C4-2B (cell line): ENCODE results near the gene SAMM50.

ENCODE experiments used
- ZFX ChIP-seq: fragments of 450-650 bp; IDR thresholded peaks from 2 replicates; pipeline ENCODE4 v1.6.1; 2017
- TF ChIP-seq, protein P1 (sequence below): fragments of 450-650 bp; conservative IDR thresholded peaks from 2 replicates; pipeline ENCODE4 v1.5.1; 2017; ENCODE audit warnings: mild to moderate bottlenecking

DNA sequence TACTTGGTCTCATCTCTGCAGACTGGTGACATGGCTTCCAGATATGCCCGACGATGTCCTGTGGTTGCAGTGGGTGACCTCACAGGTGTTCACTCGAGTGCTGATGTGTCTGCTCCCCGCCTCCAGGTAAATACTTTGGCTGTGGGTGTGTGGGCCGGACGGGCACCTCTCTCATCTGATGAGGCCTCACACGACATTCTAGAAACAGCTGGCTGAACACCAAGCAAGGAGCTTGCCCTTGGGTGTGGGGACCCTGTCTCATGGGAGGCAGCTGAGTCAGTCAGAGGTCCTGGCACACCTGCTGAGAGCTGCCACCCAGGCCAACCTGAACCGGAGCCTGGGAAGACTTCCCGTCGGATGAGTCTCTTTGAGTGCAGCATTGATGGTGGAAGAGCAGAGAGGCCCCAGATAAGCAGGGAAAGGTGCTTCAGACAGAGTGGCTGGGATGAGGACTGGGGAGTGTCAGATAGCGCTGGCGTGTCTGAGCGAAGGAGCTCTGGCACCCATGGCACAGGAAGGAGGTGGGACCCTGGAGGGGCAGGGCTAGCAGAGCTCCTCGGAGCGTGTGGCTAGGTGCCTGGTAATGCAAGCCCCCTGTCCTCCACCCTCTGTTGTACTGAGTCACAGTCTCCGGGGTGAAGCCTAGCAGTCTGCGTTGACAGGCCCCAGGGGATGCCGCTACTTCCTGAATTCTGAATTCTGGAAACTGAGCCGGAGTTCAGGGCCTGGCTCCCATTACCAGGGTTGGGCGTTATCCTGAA, 10.4 kb upstream of the SAMM50 start:
- TF ChIP-seq, protein P1, sequence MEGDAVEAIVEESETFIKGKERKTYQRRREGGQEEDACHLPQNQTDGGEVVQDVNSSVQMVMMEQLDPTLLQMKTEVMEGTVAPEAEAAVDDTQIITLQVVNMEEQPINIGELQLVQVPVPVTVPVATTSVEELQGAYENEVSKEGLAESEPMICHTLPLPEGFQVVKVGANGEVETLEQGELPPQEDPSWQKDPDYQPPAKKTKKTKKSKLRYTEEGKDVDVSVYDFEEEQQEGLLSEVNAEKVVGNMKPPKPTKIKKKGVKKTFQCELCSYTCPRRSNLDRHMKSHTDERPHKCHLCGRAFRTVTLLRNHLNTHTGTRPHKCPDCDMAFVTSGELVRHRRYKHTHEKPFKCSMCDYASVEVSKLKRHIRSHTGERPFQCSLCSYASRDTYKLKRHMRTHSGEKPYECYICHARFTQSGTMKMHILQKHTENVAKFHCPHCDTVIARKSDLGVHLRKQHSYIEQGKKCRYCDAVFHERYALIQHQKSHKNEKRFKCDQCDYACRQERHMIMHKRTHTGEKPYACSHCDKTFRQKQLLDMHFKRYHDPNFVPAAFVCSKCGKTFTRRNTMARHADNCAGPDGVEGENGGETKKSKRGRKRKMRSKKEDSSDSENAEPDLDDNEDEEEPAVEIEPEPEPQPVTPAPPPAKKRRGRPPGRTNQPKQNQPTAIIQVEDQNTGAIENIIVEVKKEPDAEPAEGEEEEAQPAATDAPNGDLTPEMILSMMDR, result no peak
- TF ChIP-seq ZFX, result no peak
